ENCODE measurements around the gene PBX1.

The PBX1 gene

GRCh38 chr1:164765992-164766720 lies 207.2 kb downstream of the PBX1 start:
- no peak for DNase-seq

DNA sequence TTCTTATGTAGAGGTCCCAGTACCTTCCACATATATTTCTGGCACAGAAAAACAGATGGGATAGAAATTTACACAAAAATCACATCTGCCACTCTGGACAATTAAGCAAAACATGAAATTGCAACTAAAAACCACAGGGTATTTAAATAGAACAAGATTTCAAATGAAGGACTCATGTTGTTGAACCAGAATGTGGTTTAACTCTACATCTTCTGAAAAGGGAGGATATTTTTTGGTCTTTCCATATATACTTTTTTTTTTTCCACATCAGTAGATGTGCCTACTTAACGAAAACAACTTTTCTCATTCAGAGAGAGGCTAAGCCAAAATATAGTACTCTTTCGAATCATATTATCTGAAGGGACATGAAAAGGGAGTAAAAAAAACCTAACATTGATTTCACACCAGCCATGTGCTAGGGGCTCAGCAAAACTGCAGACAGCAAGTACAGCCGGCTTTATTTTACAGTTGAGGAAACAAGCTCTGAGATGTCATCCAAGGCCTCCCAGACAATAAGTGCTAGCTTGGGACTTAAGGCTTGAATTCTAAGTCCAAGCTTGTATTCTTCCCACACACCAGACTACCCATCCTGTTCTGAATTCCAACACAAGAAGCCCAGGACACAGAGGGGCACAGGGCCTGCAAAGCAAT lies 208.9 kb downstream of the PBX1 start:
- DNase-seq, result no peak

DNA sequence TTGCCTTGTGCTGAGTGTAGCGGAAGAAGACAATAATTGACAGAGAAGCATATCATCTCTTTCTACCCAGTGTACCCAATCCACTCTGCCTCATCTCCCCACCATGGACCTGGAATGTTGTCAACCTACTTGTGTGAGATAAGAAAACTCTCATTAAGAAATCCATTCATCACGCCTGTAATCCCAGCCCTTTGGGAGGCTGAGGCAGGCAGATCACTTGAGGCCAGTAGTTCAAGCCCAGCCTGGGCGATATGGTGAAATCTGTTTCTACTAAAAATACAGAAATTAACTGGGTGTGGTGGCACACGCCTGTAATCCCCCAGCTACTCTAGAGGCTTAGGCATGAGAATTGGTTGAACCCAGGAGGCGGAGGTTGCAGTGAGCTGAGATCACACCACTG lies 209.6 kb downstream of the PBX1 start:
- DNase-seq, result no peak

DNA sequence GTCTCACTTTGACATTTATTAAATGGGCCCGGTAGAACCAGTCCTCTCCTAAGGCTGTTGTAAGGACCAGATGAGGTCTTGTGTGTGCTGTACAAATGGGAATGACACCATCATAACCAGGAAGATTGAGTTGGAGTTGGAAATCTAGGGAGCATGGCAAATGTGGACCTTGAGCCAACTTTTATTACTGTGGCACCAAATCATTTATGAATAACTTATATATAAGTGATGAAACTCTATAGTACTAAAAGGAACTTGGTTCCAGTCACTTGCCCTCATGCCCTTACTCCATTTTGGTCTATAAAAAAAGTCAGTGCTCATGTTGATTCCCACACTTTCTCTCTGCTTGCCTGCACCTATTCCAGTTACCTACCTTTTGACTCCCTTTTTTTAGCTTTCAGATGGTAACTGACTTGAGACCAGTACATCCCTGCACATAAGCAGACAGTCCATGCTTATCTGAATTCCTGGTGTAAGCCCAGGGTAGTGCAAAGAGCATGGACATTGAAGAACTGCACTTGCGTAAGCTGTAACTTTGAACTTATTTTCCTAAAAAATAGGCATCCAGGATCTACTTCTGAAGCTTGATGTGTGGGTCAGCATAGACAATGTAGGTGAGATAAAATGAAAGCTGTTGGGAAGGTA lies 210.6 kb downstream of the PBX1 start:
- no peak for DNase-seq

DNA sequence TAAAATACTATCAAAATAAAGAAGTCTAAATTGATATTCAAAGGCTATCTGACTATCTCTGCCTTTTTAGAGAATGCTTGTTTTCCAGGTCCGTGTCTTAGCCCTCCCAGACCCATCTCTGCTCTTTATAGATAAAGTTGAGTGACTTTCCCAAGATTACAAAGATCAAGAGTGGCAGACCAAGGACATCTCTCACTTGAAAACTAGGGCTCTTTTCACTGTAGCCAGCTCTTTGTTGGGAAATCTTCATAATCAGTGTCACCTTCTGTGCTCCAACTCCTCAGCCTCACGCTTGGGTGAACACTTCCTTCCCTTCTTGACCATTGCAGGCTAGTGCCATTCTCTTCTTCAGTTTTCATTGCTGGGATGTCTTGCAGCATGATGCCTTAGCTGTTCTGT lies 211.1 kb downstream of the PBX1 start:
- DNase-seq, result no peak

DNA sequence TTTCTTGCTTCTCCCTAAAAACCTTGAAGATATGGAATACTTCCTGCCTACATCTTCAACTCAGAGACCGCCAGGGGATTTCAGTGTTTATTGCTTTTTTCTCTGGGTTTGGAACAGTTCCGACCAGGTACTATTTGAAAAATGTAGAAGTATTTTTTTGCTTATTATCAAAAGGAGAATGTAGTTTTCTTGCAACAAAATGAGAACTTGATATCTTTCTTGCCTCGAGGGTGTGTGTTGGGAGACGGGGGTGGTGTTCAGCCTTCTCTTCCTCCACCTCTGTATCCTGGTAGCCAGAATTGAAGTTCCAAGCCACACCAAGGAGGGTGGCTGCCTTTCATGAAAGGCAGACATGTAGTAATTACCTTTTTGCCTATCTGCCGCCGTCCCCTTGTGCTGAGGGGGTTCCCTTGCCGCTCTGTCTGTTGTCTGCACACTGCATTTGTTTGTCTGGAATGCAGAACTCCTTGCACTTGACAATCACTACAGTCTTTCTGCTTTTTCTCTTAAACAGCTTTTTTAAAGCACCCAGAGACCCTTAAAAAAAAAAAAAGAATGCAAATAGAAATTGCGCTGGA lies 212.1 kb downstream of the PBX1 start:
- no peak for DNase-seq

DNA sequence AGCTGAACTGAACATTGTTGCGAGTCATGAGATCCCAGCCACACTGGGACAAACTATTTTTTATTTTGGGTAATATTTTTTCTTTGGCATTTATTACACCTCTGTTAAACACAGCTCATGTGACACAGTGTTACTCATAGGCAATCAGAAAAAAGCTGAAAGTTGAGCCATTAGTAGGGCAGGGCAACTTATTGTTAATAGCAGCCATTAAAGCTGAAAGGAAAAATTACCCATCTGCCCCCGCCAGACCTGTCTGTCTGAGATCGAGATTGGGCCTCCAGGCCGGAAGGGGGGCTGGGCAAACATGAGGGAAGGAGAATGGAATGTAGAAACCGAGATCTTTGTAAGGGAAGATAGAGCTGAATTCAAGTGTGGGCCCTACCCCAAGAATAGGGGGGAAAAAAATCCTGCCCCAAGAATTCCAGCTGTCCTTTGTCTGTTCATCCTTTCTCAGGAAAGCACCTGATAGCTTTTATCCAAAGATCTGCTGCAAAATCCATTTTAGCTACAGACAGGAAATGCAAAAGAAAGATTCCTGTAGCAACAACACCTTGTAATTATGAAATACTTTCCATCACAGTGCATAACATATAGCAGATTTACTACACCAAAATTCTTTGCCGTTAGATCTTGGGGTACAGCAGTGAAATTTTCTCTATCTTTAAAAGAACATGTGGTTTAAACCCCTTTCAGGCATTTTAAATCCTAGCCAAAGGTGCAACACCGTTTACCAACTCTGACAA lies 212.8 kb downstream of the PBX1 start:
- DNase-seq, result peak; percentile 28

DNA sequence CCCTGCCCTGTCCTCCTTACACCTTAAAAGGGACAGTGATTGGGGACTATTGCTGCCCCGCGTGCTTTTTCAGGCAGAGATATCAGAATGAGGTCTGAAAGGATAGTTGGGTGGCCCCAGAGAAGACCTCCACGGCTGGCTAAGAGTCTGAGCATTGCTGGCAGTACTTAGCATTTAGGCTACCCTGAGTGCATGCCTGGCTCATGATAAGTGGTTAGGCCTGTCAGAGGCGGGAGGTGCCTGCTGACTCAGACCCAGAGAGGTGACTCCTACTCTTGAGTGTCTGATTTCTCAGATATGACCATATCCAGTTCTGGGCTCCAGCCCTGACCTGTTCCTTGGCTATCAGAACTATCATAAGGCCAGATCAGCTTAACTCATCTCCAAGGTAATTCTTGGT lies 213.7 kb downstream of the PBX1 start:
- DNase-seq, result no peak

- no peak for DNase-seq
Observed at GRCh38 chr1:164773102-164773501, 214.1 kb downstream of the PBX1 start.

- no peak for DNase-seq
Observed at GRCh38 chr1:164774413-164774812, 215.4 kb downstream of the PBX1 start.

GRCh38 chr1:164774819-164775654 lies 216.1 kb downstream of the PBX1 start:
- no peak for DNase-seq

DNA sequence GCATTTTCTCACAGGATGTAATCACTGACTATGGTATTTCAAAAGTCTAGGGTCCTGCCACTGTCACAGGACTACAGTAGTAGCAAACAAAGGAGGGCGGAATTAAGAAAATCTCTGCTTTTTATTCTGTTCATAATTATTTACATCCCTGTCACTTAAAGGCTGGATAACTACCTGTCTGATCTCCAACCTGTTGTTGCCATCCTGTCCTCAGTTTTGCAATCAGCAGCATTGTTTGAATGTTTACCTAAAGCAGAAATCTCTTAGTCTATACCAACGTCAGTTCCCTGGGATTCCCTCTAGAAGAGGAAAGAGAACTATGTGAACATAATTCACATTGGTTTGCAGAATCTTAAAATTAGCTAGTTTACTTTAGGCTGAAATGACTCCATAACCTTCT lies 218.5 kb downstream of the PBX1 start:
- no peak for DNase-seq

GRCh38 chr1:164779376-164779775 lies 220.4 kb downstream of the PBX1 start:
- no peak for DNase-seq

- no peak for DNase-seq
Observed at GRCh38 chr1:164780111-164780812, 221.3 kb downstream of the PBX1 start.

GRCh38 chr1:164780863-164781262 lies 221.9 kb downstream of the PBX1 start:
- DNase-seq, result no peak

DNA sequence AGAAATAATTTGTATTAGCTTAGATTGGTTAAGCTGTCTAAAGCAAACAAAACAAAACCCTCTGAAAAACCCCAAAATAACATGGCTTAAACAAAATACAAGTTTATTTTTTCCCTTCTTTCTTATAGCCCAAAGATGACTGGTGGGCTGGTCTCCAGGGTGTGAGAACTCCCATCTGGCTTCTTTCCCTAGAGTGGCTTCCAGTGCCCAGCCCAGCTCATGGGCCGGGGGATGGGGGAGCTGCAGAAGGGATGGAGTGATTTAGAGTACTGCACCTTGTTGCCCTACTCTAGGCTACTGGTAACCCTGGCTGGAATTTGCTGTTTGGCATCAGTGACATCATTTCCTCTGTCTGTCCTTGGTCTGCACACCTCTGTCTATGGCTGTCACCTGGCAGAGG lies 223.0 kb downstream of the PBX1 start:
- no peak for DNase-seq

DNA sequence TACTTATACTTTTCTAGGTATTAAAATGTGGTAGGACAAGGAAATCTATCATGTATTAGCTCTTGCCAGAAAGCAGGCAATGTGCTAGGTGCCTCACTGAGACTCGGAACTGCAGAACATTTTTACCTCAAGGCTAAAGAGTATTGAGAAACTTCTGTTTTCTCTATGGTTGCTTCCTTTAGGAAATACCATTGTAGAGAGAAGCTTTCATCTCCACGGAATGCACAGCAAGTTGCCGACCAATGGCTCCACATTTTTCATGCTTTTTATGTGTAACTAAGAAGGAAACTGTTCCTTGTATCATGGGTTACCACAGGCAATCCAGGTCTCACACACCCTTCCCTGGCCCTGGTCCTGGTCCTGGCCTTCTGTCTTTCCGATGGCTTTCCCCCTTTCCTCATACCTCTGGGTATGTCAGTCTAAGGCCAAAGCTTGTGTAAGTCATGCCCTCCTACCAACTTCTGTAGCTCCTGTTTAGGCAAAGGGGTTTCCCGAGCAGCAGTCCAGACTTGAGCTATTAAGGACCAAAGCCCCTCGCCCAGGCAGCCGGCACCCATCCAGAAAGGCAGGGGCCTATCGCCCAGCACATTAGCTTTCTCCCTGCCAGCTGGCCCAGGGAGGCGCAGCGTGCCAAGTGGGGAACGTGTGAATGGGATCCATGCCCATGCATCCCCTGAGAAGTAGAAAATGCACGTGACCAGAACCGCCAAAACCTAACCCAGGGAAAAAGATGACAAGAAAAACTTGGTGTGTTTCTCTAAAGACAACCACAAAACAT lies 225.0 kb downstream of the PBX1 start:
- DNase-seq, result no peak

GRCh38 chr1:164784960-164785359 lies 226.0 kb downstream of the PBX1 start:
- DNase-seq, result no peak

- DNase-seq, result no peak
Observed at GRCh38 chr1:164785841-164786534, 227.0 kb downstream of the PBX1 start.

All from NCI-H1048 (cell line).